DOHH2 (cell line): Measurements from ENCODE around the gene FAM3B.

ENCODE experiments used
- EZH2phosphoT487 ChIP-seq: fragments of 200-600 bp; sonication (generic); IDR thresholded peaks from 2 replicates; pipeline ENCODE4 v1.6.1; 2017; ENCODE audit warnings: borderline replicate concordance, mild to moderate bottlenecking, antibody characterized with exemption, low read length, moderate library complexity, mixed read lengths
- TF ChIP-seq, protein P1 (sequence below): fragments of 200-600 bp; sonication (generic); IDR thresholded peaks from one replicate; pipeline ENCODE4 v1.5.1; 2014; ENCODE audit warnings: antibody characterized with exemption, mild to moderate bottlenecking, low read depth, low read length; ENCODE audit not compliant: poor library complexity, severe bottlenecking

DNA sequence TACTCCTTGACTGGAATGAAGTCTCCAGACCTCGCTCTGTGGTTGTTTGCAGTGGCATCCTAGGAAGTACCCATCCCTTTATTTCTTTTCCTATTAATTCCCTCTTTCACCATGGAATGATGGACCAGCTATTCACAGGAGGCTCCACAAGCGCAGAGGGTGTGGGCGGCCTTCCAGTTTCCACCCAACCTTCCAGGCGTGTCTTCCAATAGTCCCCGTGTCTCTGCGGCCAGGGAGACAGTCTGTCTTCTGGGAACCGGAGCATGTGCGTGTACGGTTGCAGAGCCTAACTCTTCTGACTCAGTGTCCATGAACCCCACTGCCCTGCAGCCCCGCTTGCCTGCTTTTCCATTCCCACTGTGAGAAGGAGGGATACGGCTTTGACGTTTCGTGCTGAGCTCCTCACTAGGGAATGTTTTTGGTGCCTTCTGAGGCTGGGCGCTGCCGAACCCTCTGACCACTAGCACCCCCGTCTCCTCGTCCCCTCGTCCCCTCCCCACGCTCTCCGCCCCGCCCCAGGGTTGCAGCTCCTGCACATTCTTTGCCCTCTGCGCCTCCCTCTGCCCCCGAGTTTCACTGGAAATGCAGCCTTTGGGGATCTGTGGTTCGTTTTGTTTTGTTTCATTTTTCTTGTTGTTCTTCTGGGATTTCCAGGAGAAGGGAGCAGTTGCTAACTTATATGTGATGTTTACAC is 26.3 kb upstream of the FAM3B start:
- TF ChIP-seq, protein P1, sequence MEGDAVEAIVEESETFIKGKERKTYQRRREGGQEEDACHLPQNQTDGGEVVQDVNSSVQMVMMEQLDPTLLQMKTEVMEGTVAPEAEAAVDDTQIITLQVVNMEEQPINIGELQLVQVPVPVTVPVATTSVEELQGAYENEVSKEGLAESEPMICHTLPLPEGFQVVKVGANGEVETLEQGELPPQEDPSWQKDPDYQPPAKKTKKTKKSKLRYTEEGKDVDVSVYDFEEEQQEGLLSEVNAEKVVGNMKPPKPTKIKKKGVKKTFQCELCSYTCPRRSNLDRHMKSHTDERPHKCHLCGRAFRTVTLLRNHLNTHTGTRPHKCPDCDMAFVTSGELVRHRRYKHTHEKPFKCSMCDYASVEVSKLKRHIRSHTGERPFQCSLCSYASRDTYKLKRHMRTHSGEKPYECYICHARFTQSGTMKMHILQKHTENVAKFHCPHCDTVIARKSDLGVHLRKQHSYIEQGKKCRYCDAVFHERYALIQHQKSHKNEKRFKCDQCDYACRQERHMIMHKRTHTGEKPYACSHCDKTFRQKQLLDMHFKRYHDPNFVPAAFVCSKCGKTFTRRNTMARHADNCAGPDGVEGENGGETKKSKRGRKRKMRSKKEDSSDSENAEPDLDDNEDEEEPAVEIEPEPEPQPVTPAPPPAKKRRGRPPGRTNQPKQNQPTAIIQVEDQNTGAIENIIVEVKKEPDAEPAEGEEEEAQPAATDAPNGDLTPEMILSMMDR = no peak
- TF ChIP-seq EZH2phosphoT487 = no peak
